Measurements from ENCODE around the gene VWA2.

VWA2 gene

DNA sequence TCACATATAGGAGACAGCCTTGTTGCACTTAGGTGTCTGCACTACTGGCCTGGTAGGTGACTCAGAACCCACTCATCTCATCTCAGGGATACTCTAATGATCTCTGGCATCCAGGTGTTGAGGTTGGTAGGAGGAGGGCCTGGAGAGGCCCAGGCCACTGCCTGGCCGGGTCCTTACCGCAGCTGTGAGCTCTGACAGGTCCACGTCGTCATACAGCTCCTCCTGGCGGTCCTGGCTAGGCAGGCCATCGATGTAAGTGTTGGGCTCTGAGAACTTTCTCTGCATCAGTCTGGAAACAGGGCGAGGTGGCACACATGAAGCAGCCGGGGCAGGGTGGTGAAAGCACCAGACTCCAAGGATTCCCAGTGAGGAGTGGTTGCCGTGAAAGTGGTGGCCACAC is 62.1 kb downstream of the VWA2 start:
- no peak for DNase-seq

DNA sequence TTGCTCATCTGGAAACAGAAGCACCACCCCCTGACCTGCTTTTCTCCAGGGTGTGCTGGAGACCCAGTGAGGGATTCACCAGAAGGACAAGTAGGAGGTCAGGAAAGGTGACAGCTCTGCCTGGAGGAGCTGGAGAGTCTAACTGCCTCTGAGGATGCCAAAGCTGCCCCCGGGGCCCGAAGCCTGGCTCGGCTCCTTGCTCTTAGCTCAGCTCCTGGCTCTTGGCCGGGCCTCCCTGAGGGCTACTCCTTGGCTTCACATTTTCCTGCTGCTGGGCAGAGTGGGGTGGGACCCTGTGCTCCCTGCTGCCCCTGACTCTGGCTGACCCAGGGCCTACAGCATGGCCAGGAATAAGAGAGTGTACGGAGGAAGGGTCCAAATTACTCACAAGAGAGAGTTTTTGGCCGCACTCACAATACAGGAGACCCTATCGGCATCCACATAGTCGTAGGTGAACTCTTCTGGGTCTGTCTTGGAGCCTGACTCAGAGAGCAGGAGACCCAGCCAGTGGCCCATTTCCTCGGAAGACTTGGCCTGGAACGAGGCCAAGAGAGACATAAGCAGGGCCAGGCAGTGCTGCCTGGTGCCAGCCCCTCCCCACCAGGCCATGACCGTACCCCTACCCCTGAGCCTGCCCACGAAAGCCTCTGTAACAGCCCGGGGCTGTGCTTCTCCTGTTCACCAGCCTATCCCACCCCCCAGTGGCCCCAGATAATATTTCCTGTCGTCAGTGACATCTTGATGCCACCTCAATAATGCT is 63.1 kb downstream of the VWA2 start:
- no peak for DNase-seq

DNA sequence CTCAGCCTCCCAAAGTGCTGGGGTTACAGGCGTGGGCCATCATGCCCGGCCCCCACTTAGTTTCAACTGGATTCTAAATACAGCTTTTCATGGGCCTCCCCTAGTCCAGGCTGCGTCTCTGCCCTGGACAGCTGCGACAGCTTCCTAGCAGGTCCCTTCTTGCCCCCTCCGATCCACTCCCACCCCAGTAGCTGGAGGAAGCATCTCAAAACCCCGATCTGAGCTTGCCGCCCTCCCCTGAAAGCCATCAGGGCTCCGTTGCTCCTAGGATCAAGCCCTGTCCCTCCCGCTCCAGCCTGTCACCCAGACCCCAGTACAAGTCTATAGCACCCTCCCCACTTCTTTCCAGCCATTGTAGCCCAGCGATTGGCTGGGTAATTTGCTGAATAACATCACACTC is 64.5 kb downstream of the VWA2 start:
- DNase-seq: no peak

DNA sequence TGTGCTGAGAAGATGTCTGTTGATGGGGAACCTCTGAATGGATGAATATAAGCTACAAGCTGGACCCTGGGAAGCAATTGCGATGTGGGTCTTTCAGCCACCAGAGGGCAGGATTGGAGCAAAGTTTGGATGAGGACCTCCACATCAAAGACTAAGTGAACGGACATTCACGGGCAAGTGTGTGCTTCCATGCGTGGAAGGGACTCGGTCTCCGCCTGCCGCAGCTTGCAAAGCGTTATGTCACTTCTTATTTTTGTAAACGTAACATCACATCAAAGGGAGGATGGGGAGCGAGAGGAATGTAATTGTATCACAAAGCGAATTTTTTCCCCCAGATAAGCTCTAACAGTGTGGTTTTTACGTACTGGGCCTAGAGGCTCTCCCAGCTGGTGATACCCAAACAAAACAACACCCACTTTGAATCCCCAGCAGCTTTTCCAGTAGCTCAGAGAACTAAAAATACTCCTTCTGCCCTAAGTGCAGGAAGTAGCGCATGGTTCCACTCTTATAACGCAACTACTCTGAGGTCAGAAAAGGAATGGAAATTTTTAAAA is 65.0 kb downstream of the VWA2 start:
- DNase-seq: peak; percentile 71

DNA sequence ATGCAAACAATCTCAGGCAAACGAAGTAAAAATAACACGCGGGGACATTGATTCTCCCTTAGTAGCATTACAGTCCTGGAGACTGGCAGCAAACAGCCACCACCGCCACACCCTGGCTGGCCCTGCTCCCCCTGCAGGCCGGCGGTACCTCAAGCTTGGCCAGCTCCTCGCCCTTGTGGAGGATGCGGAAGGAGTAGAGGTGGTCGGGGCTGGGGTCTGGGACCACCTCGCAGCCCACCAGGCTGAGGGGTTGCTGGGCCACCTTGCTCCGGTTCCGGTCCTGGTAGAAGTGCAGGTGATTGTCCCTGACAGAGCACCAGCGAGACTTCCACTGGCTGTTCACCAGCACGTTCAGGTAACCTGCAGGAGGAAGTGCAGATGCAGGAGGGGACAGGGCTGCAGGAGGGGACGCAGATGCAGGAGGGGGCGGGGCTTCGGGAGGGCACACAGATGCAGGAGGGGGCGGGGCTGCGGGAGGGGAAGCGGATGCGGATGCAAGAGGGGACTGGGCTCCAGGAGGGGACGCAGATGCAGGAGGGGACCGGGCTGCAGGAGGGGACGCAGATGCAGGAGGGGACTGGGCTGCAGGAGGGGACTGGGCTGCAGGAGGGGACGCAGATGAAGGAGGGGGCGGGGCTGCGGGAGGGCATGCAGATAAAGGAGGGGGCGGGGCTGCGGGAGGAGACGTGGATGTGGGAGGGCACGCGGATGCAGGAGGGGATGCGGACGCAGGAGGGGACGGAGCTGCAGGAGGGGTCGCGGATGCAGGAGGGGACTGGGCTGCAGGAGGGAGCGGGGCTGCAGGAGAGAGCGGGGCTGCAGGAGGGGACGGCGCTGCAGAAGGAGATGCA is 65.7 kb downstream of the VWA2 start:
- no peak for DNase-seq

DNA sequence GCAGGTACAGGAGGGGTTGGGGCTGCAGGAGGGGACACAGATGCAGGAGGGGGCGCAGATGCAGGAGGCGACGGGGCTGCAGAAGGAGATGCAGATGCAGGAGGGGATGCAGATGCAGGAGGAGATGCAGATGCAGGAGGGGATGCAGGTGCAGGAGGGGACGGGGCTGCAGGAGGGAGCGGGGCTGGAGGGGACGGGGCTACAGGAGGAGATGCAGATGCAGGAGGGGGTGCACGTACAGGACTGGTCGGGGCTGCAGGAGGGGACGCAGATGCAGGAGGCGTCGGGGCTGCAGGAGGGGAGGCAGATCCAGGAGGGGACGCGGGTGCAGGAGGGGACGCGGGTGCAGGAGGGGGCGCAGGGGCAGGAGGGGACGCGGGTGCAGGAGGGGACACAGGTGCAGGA is 66.5 kb downstream of the VWA2 start:
- no peak for DNase-seq

GRCh38 chr10:114306116-114306973 is 67.3 kb downstream of the VWA2 start:
- DNase-seq: peak; percentile 97

GRCh38 chr10:114307731-114308130 is 68.7 kb downstream of the VWA2 start:
- no peak for DNase-seq

GRCh38 chr10:114308531-114309363 is 69.7 kb downstream of the VWA2 start:
- peak; percentile 23 for DNase-seq

- DNase-seq: no peak
Measured at GRCh38 chr10:114309364-114309651, 70.3 kb downstream of the VWA2 start.

DNA sequence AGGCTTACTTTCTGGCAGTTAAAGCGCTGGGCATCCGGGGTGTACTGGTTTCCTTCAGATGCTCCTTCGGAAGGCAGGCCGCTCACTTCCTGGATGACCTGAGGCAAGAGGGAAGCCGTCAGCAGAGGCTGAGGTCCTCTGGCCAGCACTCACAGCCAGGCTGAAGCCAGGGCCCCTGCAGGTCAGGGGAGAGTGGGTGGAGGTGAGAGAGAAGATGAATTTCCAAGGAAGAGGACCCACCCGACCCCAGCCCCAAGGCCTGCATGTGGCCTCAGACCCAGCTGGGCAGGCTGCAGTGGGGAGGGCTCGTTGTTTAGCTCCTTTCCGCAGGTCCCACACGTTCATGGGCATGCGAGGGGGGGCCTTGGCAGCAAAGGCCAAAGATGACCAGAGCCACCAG is 71.3 kb downstream of the VWA2 start:
- no peak for DNase-seq

DNA sequence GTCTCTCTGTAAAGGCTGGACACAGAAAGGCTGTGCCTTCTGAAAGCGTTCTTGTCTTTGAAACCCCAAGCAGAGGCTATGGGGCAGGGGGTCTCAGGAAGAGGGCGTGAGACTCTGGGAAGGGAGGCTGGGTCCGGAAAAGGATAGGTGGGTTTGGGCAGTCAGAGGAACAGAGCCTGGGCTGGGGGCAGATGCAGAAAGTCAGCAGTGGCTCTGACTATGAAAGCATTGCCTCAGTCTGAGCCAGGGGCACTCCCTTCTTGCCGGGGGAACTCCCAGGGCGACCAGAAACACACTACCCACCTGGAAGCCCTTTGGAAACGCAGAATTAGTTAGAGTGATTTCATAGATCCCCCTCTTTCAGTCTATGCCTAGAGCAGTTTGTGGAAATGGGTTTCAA is 72.0 kb downstream of the VWA2 start:
- no peak for DNase-seq

DNA sequence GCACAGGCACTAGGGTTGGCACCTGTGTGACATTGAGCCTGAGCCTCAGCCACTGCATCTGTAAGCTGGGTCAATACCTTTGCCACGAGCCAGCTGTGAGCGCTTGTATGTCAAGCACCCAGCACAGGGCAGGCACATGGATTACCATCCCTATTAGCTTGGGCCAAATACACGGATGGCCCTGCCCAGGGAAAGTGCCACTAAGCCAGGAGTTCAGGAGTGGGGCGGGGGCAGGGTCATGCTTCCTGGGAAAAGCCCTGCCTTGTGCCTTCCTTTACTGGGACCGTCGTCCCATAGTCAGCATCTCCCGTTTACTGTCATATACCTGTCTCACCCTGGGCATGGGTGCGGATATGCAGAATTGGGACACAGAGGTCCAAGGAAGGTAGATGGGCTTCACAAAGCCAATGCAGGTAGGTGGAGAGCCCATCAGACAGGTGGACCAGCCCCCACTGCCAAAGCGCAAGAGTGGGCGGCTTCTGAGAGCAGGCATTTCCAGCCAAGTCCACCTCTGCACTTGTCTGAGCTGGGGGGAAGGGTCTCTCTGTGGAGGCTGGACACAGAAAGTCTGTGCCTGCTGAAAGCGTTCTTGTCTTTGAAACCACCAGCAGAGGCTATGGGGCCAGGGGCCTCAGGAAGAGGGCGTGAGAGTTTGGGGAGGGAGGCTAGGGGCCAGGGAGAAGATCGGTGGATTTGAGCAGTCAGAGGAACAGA is 72.6 kb downstream of the VWA2 start:
- no peak for DNase-seq

DNA sequence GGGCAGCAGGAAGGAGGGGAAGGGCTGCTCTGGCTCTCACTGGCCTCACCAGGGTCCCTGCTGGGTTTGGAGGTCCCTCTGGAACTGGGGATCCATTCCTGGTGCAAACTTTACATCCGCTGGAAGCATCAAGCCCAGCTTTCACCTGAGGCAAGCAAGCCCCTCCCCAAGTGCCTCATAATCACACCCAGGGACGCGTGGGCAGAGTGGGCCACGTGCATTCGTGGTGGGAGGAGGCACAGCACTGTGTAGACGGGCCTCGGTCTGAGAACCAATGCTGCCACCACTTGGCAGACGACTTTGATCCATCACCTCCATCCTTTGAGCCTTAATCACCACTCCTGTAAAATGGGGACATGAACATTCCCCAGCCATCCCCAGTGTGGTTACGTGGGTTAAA is 74.1 kb downstream of the VWA2 start:
- DNase-seq: no peak

GRCh38 chr10:114313866-114314265 is 74.8 kb downstream of the VWA2 start:
- no peak for DNase-seq

DNA sequence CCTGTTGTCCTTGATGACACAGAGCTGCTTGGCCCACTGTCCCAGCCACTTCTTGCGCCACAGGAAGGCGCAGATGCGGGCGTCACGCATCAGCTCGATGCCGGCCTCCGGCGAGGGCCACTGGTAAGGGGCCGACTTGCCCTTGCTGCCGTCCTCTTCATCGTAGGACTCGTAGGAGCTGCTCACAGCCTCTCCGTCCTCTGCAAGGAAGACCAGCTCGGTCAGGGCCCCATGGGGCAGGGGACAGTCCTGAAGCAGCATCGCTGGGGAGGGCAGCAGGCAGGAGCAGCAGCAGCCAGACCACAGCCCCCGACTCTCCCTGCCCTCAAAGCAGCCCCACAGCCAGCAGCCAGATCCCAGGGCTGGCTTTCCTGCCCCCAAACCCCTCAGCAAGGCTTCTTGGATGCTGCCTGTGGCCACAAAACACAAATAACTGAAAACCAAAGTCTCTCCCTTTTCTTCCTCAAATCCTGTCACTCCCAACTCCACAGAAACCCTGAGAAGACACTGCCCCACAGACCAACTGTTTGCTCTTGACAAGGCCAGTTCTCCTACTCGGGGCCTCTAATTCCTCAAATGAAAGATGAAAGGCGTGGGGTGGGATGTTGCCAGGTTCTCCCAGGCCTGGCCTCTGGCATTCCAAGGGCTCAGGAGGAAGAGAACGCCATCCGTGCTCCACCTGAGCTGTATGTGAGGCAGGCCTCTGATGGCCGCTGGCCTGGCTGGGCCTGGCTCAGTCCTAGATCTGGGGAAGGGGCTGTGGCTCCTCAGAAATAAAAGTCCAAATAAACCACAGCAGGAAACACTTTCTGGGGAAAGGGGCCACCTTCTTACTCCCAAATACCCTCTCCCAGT is 76.7 kb downstream of the VWA2 start:
- DNase-seq: no peak

DNA sequence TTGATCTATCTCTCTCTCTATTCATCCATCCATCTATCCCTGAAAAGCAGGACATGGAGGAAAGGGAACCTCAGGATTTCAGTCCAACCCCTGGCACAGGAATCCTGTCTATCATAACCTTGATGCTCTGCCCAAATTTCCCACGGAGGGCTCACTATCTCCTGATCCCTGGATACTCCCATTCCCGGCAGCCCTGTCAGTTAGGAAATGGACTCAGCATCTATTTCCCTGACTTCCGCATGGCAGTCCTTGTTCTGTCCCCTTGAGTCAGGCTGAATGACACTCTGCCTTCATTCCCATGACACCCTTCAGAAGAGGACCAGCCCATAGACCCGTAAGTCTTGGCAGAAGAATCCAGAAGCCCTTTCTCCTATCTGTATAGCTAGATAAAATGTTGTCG is 77.7 kb downstream of the VWA2 start:
- DNase-seq: no peak

- no peak for DNase-seq
Measured at GRCh38 chr10:114319406-114320248, 80.6 kb downstream of the VWA2 start.

GRCh38 chr10:114320249-114321116 is 81.4 kb downstream of the VWA2 start:
- DNase-seq: no peak
